Middle frontal gyrus (tissue), 1 donor: ENCODE data around the gene KLF9.

Source experiments
- DNase-seq: peaks from one replicate; pipeline ENCODE4 v3.0.0-alpha.2; 2015; ENCODE audit warnings: low spot score; ENCODE audit errors: extremely low spot score

The KLF9 gene

DNA sequence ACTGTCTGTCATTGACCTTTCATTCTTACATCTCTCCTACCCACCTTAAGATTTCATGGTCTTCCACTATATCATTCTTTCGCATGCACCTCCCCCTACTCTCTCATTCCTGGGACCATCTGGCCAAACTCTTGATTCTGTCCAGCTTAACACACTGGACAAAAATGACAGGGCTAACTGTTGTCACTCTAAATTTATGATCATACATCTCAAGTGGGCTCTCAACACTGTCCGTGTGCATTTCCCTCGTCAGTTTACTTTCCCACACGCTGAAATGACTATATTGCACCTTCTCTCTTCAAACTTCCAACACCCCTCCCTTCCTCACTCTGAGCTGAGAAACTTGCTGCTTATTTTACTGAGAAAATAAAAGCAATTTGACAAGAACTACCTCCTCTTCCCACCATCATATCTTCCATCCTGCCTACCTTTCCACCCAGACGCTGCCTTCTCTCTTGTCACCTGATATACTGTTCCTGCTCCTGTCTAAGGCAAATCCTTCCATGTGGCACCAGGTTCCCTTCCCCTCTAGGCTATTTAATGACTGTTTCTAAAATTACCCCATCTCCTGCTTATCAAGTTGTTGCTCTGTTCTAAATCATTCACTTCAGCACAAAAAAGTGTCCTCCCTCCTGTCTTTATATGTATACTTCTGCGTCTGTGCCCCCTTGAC, 8.1 kb upstream of the KLF9 start:
- DNase-seq, result no peak

DNA sequence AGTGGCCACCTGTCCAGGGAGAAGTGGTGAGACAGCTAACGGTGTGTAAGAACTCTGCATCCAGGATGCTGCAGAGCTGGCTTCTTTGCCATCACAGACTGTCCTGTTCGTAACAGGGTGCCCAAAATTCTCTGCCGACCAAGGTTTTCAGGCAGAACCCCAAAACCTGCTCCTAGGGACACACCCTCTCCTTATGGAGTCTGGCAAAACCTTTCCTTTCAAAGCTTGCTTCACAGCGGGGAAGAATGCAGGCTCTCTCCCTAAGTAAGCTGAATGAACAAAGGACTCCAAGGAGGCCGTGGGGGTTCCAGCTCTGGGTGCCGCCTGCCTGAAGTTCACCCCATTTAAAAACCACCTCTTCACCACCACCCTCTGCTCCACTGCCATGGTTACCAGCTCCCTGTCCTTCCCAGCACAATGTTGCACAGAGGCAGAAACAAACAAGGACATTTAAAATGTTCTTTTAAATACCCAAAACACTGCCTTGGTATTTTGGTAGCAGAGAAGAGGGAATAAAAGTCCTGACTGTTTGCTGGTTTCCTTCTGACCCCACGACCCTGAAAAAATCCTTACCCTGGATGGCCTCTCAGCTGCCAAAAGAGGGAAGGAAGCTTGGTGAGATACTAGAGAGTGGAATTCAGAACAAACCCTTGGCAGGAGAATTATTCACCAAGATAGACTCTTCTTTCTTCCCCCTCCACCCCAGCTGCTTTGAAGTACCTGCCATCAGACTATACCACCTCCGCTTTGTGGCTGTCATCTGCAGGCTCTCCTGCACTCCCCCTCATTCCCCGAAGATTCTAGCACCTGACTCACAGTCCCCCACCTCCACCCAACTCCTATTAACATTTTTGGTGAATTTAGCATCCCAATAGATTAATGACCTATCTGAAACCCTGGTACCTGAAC, 7.1 kb upstream of the KLF9 start:
- DNase-seq, result no peak

DNA sequence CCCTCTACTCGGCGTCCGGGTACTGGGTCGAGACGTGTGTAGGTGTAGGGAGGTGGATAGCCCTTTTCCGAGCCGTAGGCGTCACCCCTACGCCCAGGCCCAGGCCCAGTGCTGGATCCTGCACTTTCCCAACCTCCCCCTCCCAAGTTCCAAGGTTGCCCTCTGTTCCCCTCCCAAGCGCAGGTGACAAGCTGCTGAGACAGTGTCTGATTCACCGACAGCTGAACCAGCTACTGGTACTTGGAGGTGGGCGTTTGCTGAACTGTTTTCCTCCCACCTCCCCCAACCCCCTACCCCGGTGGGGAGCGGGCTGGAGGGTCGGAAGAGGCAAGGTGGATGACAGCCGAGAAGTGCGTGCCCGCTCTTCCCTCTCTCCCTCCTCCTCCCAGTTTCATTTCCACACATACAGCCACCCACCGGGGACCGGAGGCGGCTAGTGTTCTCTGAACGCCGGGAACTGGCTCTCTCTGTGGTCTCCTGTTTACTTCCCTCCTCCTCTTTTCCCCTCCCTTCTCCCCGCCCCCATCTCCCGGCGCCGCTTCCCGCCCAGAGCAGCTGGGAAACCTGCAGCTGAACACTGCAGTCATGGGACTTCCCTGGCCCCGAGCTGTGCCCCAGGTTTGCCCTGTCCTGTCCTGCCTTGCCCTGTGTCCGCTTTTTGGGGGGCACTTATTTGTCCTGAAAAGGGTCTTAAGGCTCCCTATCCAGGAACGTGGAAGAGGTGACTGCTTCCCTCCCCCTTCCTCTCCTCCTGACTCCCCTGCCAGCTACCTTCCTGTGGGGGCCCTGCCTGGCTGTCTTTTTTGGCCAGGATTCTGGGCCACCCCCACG, 6.2 kb upstream of the KLF9 start:
- DNase-seq, result peak; percentile 78

DNA sequence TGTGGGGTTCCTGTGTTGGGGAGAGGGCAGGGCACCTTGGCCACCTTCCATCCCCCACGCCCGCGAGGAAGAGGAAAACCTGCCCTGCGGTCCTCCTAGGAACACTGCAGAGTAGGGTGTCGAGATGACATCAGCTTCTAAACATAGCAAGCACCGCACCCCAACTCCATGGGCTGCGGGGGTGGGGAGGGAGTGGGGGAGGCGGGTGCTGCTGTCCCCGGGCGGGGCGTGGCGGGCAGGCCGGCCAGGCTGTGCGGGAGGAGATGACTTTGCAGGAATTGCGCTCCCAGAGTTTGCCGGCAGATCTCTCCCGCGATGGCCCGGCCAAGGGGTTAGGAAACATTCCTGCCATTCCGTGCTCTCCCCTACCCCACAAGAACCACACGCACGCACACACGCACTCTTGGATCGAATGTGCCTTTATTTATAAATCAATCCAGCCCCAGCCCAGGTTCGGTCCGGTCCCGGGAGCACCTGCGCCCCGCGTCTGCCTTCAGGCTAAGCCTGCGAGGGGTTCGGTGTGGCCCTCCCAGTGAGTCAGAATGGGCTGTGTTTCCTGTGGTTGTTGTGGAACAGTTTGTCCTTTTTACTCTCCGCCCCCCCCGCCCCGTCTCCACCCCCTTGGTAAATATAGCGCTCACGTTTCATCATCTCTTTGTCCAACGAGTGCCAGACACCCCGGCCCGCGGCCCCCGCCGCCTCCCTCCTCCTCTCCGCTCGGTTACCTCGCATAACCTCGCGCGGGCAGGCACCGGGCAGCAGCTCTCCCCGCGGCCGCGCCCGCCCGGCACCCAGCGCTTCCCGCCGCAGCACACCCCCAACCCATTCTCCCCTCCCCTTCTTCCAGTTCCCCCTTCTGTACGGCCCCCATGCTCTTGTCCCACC, 5.3 kb upstream of the KLF9 start:
- DNase-seq, result peak; percentile 39

DNA sequence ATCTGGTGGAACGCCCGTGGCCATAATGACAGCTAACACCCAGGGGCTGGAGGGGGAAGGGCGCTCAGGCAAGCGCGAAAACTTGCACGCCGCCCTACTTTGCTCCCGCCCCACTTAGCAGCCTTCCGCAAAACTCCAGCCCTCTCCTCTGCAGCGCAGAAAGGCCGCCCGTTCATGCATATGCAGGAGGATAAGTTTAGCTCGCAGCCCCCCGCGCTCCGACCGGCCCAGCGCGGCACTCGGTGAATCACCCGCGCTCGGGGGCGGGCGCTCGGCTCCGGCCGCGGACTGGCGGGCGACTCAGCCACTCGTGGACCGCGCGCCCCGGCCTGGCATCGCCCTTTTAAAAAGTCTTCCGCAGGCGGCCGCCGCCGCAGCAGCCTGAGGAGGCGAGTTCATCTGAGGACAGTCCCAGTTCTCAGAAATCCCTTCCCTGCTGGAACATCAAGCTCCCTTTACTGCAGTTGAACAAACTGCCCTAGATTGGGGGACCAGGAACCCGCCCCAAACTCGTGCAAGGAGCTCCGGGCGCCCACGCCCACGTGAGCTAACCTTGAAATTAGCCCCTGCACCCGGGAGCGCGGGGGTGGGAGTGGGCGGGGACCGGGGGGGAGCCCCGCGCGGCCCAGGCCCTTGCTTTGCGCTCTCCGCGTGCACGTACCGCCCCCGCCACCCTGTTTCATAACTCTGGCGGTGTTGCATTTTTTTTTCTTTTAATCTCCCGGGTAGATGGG, 4.5 kb upstream of the KLF9 start:
- DNase-seq, result peak; percentile 86

DNA sequence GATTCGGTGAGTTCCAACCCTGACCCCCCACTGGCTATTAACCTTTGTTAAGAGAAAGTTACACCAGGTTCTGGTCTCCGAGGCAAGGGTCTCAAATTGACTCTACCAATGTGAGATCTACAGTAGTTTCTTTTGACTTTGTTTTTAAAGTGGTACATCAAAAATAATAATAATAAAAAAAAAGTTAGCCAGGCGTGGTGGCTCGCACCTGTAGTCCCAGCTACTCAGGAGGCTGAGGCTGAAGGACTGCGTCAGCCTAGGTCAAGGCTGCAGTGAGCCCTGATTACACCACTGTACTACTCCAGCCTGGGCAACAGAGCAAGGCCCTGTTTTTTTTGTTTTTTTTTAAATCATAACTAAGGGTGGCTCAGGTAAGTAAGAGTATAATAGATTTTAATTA, 1.0 kb upstream of the KLF9 start:
- no peak for DNase-seq

DNA sequence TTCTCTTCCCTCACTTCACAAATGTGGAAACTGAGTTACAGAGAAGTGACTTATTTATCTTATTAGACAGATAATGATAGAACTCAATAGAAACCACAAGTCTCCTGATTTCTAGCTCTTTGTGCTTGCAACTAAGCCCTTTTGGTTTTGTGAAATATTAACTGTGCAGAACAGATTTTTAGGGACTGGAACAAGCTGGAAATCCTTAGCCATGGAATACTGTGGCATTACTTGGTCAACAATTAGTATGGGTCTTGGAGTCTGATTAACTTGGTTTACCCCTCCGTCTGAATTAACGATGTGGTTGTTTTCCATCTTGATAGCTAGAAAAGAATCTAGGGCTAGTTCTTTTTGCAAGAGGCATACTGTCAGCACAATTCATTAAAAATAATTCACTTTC, 584 bp upstream of the KLF9 start:
- DNase-seq, result no peak

DNA sequence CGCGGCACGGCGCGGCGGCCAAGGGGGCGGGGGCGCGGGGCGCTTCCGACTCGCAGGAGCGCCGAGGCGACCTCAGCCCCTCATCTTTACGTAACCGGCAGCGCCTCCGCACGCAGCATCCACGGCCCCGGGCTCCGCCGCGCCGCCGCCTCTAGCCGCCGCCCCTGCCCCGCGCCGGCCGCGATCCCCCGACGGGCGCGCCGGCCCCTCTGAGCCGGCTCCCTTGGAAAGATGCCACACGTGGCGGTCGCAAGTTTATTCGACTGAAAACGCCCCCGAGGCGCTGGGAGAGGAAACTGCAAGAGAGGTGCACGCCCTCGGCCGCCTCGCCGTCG, 1.0 kb downstream of the KLF9 start:
- DNase-seq, result no peak

DNA sequence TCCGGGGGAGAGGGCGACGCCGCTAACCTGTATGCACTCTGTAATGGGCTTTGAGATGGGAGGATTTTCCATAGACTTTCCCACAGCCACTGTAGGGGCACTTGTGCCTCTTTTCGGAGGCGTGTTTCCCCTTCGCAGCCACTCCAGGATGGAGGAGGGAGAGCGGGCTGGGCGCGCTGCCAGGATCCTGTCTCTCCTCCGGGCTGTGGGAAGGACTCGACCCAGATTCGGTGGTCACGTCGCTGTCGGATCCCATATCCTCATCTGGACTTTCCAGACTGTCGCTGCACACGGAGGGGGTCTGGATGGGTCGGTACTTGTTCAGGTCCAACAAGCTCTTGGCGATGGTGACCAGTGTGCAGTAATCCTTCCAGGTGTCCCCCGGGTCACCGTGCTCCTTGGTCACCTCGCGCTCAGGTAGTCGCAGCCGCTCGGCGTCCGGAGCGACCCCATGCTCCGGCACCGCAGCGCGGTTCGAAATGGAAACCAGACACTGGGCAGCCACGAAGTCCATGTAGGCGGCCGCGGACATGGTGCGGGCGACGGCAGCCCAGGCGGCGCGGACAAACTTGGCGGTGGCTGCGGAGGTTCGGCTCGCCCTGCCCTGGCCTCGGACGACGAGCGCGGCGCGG, 1.5 kb downstream of the KLF9 start:
- no peak for DNase-seq

DNA sequence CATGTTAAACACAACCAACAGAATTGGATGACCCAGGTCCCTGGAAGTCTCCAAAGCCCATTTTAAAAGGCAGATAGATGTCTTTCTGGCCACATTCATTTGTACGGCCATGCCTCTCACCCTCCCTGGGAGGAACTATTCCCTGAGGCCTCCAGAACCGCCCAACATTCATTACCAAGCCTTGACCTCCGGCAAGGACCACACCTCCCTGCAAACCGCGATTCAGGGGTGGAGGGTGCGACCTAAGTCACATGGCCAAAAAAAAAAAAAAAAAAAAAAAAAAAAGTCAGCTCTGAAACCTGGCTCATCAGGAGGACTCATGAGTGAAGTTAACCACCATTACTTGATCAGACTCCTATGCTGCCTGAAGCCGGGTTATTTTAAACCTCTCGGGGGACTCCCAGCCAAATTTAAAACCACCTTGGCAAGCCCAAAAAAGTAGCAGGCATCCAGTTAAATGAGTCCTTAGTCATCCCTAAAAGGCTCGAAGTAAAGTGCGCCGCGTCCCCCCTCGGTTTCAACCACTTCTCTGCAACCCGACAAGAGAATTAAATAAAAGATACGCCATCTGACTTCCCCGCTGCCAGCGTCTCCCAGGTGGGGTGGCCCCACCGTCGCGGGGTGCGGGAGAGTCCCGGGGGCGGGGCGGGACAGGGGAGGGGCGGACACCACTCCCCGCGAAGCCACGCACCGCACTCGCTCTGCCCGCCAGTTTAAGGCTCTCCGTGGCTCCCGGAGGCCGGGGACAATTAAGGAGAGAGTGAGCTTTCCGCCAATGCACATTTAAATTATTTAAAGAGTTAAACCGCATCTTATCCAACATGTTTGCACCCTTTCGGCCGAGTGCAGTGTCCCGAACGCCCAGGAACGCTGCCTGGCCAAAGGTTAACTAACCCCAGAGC, 2.3 kb downstream of the KLF9 start:
- DNase-seq, result no peak

DNA sequence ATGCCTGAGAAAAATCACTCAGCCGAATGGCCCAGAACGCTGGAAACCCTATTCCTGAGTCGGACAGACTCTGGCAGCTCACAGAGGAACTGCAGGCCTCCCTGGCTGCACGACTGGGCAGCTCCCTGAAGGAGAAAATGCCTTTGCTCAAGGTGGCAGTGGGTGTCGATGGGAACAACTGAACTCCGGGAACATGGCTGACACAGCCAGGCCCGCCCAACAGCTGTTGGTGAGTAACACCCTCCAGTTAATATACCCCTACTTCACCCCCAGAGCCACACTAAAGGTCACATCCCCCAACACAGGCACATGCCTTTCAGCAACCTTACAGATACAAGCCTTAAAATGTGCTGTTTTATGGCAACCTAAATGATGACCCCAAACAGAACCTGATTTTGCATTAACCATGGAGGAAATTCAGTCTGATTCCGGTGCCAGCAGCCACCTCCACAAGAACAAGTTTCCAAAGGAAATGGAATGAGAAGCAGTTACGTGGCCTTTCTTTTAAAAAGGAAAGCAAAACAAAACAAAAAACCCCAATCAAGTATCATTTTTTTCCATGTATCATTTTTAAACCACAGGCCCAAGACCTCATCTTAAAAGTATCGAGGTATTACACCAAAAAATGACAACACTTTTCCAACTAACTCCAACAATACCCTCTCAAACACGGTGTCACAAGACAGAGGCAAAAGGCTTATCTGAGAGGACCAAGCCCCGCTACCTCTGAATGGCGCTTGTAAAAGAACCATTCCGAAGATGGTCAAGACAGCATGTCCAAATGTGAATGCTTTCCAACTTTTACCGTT, 3.1 kb downstream of the KLF9 start:
- no peak for DNase-seq

DNA sequence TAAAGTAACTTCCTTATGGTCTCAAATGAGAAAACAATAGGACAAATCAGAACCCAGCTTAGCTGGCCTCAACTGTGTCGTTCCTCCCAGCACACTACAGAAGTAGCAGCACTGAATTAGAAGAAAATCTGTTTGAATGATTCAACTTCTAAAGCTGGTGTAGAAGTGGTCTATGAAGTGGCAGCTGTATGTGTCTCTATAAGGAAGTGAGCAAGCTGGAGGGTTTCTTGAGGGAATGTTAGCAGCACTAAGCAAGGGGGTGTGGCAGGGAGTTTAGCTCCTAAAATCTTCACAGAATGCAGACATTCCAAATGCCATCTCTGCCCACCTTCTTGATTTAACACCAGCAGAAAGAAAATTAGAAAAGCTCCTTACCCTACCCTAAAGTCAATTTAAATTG, 4.1 kb downstream of the KLF9 start:
- no peak for DNase-seq

DNA sequence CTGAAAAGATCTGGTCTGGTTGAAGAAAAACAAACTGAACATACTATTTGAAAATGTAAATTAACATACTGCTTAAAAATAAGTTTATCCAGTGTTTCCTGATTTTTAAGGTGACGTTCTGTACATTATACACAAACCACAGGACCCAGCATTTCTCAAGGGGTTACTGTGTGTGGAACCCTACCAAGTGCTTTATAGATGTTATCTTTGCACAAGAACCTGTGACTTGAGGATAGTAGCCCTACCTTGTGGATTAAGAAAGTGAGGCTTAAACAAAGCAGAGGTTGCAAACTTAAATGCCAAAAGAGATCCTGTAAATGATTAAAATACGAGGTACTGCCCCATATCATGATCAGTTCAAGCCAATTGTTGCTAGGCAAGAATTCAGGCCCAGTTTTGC, 4.7 kb downstream of the KLF9 start:
- DNase-seq, result no peak

DNA sequence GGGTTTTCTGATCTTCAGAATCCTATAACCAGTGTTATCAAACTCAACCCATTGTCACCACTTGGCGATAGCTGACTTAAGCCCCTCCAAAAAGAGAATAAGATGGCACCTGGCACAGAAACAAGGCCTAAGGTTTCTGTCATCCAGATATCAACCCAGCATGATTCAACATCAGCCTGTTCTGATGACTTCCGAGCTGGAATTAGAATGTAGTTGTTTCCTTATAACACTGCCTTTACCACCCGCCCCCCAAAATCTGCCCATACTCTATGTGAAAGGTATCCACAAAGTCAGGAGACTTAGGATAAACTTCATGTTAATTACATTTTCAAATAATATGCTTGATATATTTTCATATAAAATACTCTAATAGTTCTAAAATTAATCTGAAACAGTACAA, 5.2 kb downstream of the KLF9 start:
- no peak for DNase-seq

DNA sequence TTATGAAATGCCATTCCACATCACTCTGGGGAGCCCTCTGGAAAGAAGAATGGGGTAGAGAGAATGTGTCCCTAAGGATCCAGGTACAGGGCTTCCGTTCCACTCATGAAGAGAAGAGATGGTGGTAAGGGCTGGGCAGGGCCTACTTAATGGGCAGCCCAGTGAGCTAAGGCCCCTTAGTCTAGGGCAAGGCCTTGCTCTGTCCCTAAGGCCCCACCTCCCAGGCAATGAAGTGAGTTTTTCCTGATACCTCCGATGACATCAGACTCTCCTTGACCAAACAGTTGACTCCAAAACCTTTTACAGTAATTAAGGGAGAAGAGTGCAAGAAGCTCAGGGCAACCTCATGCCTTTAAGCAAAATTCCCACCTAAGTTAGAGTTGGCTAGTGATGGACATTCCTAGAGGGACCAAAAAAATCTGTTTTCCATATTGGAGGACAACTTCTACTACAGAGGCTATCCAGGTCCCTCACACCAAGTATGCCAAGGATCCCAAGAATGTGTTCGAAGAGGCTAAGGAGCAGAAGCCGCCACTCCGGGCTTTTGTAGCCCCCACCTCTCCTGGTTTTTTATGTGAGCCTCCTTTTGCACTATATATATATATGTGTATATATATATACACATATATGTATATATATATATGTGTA, 5.9 kb downstream of the KLF9 start:
- DNase-seq, result no peak

DNA sequence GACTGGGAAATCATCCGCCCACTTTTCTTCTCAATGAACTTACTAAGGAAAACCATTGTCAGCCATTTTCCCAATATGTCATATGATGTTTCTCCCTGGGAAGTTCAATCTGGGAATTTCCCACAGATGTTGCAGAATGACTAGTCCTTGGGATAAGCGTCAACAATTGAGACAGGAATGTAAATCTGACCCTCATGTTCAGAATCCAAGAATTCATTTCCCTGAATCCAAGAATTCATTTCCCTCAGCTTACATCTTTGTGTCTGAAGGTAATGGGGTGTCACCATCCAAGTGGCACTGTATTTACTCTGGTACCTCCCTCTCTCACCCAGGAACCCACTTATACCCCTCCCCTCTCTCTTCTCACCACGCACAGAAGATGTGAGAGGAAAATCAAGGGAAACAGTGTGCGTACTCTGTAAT, 7.4 kb downstream of the KLF9 start:
- no peak for DNase-seq

DNA sequence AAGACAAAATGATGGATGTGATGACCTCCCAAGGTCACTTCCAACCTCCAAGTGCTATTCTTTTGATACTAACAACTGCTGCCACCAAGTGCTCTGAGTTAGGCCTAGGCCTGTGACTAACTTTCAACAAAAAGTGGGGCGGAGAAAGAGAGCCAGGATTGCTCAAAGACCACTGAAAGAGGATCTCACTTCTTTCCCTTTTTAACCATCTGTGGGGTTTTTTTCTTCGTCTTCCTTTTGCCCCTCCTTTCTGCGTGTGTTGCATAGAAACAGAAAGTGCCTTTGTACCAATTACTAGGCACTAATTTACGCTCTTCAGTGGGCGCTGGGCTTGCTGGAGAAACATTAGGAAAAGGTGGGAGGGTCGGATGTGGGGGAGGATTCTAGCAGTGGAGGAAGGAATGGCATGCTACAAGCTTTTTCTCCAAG, 8.0 kb downstream of the KLF9 start:
- no peak for DNase-seq
